Central memory CD8-positive, alpha-beta T cell (primary cell): Measurements from ENCODE around the gene MGME1.
"Not testable (repeated sequence)": the region's sequence is repeated elsewhere in the genome, so short reads cannot be mapped to it uniquely, and the experiment has no call there.

Experiments used
- ATAC-seq: fragments of 150-1000 bp; cut with Tn5 transposase; replicated peaks from 2 replicates; pipeline ENCODE4 v1.10.0; 2022; ENCODE audit warnings: mild to moderate bottlenecking, moderate FRiP score, moderate number of reproducible peaks; ENCODE audit not compliant: poor library complexity, severe bottlenecking; ENCODE audit errors: extremely low read depth
- DNase-seq, 2 donors: peaks; one replicate each; pipeline ENCODE4 v3.0.0; 2021; ENCODE audit warnings: low spot score in 2 of 2
- H3K27ac Mint-ChIP-seq: one replicate; pipeline ENCODE4 v1.8.0; 2022; ENCODE audit warnings: low read depth, mild to moderate bottlenecking, moderate library complexity, mixed read lengths
- H3K27me3 Mint-ChIP-seq: one replicate; pipeline ENCODE4 v1.8.0; 2022; ENCODE audit warnings: mixed read lengths
- H3K36me3 Mint-ChIP-seq: one replicate; pipeline ENCODE4 v1.8.0; 2022; ENCODE audit warnings: mild to moderate bottlenecking, moderate library complexity, mixed read lengths; ENCODE audit not compliant: insufficient read depth
- H3K4me1 Mint-ChIP-seq: one replicate; pipeline ENCODE4 v1.8.0; 2022; ENCODE audit warnings: mixed read lengths
- H3K4me3 Mint-ChIP-seq: one replicate; pipeline ENCODE4 v1.8.0; 2022; ENCODE audit warnings: mild to moderate bottlenecking, moderate library complexity, mixed read lengths
- H3K9me3 Mint-ChIP-seq: one replicate; pipeline ENCODE4 v1.8.0; 2022; ENCODE audit warnings: mixed read lengths

MGME1 gene

GRCh38 chr20:17957505-17958363 lies 11.1 kb upstream of the MGME1 start:
- H3K36me3 Mint-ChIP-seq = peaks cover 34% of the 10 kb centered on the region
- no peaks in the 10 kb centered on the region for H3K9me3 Mint-ChIP-seq
- no peak overlapping the region for H3K4me3 Mint-ChIP-seq
- H3K4me1 Mint-ChIP-seq = peaks cover 68% of the 10 kb centered on the region
- ATAC-seq (no peak), DNase-seq (no peak)
- H3K27me3 Mint-ChIP-seq = no peaks in the 10 kb centered on the region
- peak overlapping the region; percentile 93 for H3K27ac Mint-ChIP-seq

GRCh38 chr20:17958373-17959256 lies 10.2 kb upstream of the MGME1 start:
- Mint-ChIP-seq H3K36me3 (peaks cover 30% of the 10 kb centered on the region), H3K27me3 (no peaks in the 10 kb centered on the region), H3K4me1 (peaks cover 68% of the 10 kb centered on the region), H3K27ac (peak overlapping the region; percentile 93), H3K9me3 (no peaks in the 10 kb centered on the region), H3K4me3 (peak overlapping the region; percentile 54)
- ATAC-seq (peak; percentile 8), DNase-seq (no peak)

GRCh38 chr20:17959257-17959627 lies 9.6 kb upstream of the MGME1 start:
- Mint-ChIP-seq H3K27me3 (no peaks in the 10 kb centered on the region), H3K4me1 (peaks cover 74% of the 10 kb centered on the region), H3K27ac (peak overlapping the region; percentile 93), H3K36me3 (peaks cover 25% of the 10 kb centered on the region), H3K9me3 (no peaks in the 10 kb centered on the region), H3K4me3 (peak overlapping the region; percentile 54)
- DNase-seq (no peak), ATAC-seq (peak; percentile 41)

GRCh38 chr20:17960400-17960885 lies 8.4 kb upstream of the MGME1 start:
- Mint-ChIP-seq H3K27ac (peak overlapping the region; percentile 93), H3K4me3 (peak overlapping the region; percentile 40), H3K36me3 (peaks cover 15% of the 10 kb centered on the region), H3K4me1 (peaks cover 80% of the 10 kb centered on the region)
- H3K9me3 Mint-ChIP-seq, H3K27me3 Mint-ChIP-seq, ATAC-seq, DNase-seq: not testable (repeated sequence)

- ATAC-seq = no peak
- H3K27me3 Mint-ChIP-seq = no peaks in the 10 kb centered on the region
- no peaks in the 10 kb centered on the region for H3K9me3 Mint-ChIP-seq
- peak overlapping the region; percentile 40 for H3K4me3 Mint-ChIP-seq
- peaks cover 10% of the 10 kb centered on the region for H3K36me3 Mint-ChIP-seq
- peaks cover 81% of the 10 kb centered on the region for H3K4me1 Mint-ChIP-seq
- H3K27ac Mint-ChIP-seq = peak overlapping the region; percentile 93
- DNase-seq = no peak
These were observed 7.8 kb upstream of the MGME1 start for GRCh38 chr20:17960927-17961586.

GRCh38 chr20:17961587-17961940 lies 7.3 kb upstream of the MGME1 start:
- H3K27me3 Mint-ChIP-seq = no peaks in the 10 kb centered on the region
- peak overlapping the region; percentile 93 for H3K27ac Mint-ChIP-seq
- H3K4me3 Mint-ChIP-seq = peak overlapping the region; percentile 40
- H3K4me1 Mint-ChIP-seq = peaks cover 83% of the 10 kb centered on the region
- peaks cover 9% of the 10 kb centered on the region for H3K36me3 Mint-ChIP-seq
- DNase-seq (no peak), ATAC-seq (no peak)
- no peaks in the 10 kb centered on the region for H3K9me3 Mint-ChIP-seq

GRCh38 chr20:17963114-17963897 lies 5.5 kb upstream of the MGME1 start:
- ATAC-seq (no peak), DNase-seq (no peak)
- Mint-ChIP-seq H3K9me3 (no peaks in the 10 kb centered on the region), H3K4me1 (peaks cover 87% of the 10 kb centered on the region), H3K27me3 (no peaks in the 10 kb centered on the region), H3K4me3 (peak overlapping the region; percentile 92), H3K27ac (peak overlapping the region; percentile 93), H3K36me3 (peaks cover 13% of the 10 kb centered on the region)

- peak overlapping the region; percentile 92 for H3K4me3 Mint-ChIP-seq
- peaks cover 79% of the 10 kb centered on the region for H3K4me1 Mint-ChIP-seq
- no peaks in the 10 kb centered on the region for H3K27me3 Mint-ChIP-seq
- DNase-seq = no peak
- ATAC-seq = no peak
- no peaks in the 10 kb centered on the region for H3K9me3 Mint-ChIP-seq
- H3K27ac Mint-ChIP-seq = peak overlapping the region; percentile 93
- peaks cover 19% of the 10 kb centered on the region for H3K36me3 Mint-ChIP-seq
These were observed 4.7 kb upstream of the MGME1 start for GRCh38 chr20:17964073-17964472.

GRCh38 chr20:17964632-17965031 lies 4.2 kb upstream of the MGME1 start:
- DNase-seq (no peak), ATAC-seq (no peak)
- H3K27me3 Mint-ChIP-seq = no peaks in the 10 kb centered on the region
- H3K9me3 Mint-ChIP-seq = no peaks in the 10 kb centered on the region
- peaks cover 75% of the 10 kb centered on the region for H3K4me1 Mint-ChIP-seq
- peak overlapping the region; percentile 93 for H3K27ac Mint-ChIP-seq
- H3K36me3 Mint-ChIP-seq = peaks cover 23% of the 10 kb centered on the region
- H3K4me3 Mint-ChIP-seq = peak overlapping the region; percentile 92

GRCh38 chr20:17965042-17965697 lies 3.6 kb upstream of the MGME1 start:
- no peaks in the 10 kb centered on the region for H3K9me3 Mint-ChIP-seq
- H3K27me3 Mint-ChIP-seq = no peaks in the 10 kb centered on the region
- peaks cover 23% of the 10 kb centered on the region for H3K36me3 Mint-ChIP-seq
- DNase-seq = no peak
- H3K4me1 Mint-ChIP-seq = peaks cover 75% of the 10 kb centered on the region
- no peak for ATAC-seq
- peak overlapping the region; percentile 92 for H3K4me3 Mint-ChIP-seq
- peak overlapping the region; percentile 93 for H3K27ac Mint-ChIP-seq

- H3K27me3 Mint-ChIP-seq = no peaks in the 10 kb centered on the region
- no peaks in the 10 kb centered on the region for H3K9me3 Mint-ChIP-seq
- H3K36me3 Mint-ChIP-seq = peaks cover 23% of the 10 kb centered on the region
- H3K27ac Mint-ChIP-seq = peak overlapping the region; percentile 93
- peaks cover 79% of the 10 kb centered on the region for H3K4me1 Mint-ChIP-seq
- ATAC-seq (peak; percentile 25), DNase-seq (no peak)
- peak overlapping the region; percentile 92 for H3K4me3 Mint-ChIP-seq
These were observed 2.1 kb upstream of the MGME1 start for GRCh38 chr20:17966432-17967310.
